ENCODE results near the gene TSPAN16.
"Not testable (repeated sequence)": the region's sequence is repeated elsewhere in the genome, so short reads cannot be mapped to it uniquely, and the experiment has no call there.

TSPAN16 gene

GRCh38 chr19:11345122-11345803, 49.3 kb downstream of the TSPAN16 start:
- DNase-seq (ENCODE audit: low read depth) = no peak

GRCh38 chr19:11346104-11346940, 50.4 kb downstream of the TSPAN16 start, which contains the start of the genes CCDC159 and TMEM205:
TSS of gene CCDC159 (plus strand) at chr19:11346519. CDS start at chr19:11346607, 88 bp downstream.
TSS of gene TMEM205 (minus strand) at chr19:11346268. CDS start at chr19:11345619, 649 bp downstream.
- peak; percentile 96 for DNase-seq (ENCODE audit: low read depth)

DNA sequence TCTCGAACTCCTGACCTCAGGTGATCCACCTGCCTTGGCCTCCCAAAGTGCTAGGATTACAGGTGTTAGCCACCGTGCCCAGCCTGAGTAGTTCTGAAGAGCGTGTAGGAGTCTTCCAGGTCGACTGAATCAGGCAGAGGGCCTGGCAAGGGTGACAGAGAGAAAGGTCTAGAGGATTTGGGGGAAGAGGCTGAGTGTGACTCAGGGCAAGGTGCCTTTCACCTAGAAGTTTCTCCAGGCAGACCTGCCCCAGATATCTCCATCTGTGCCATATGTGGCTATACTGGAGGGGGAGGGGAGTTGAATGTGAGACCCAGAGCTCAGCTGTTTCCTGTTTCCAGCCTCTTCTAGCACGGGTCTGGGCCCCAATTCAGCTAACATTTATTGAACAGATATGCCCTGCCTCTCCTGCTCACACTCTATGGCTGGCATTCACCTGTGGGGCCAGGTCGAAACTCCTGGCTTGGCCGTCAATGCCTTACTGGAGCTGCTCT, 51.6 kb downstream of the TSPAN16 start:
- no peak for DNase-seq (ENCODE audit: low read depth)

DNA sequence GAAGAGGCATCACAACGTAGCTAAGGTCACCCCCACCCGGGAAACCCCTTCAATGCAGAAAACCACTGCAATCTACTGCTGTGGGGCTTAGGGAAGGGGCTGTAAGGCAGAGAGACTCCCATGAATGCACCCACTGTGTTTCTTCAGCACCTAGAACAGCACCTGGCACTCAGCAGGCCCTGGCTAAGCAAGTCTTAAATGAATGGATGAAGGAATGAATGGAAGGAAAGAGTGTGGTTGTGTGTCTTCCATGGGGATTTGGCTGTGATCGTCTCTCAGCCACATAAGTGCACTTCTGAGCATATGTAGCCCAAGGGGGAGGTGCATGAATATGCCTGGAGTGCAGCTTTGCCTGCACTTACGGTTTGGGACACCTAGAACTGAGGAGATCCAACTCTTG, 53.2 kb downstream of the TSPAN16 start:
- no peak for DNase-seq (ENCODE audit: low read depth)

DNA sequence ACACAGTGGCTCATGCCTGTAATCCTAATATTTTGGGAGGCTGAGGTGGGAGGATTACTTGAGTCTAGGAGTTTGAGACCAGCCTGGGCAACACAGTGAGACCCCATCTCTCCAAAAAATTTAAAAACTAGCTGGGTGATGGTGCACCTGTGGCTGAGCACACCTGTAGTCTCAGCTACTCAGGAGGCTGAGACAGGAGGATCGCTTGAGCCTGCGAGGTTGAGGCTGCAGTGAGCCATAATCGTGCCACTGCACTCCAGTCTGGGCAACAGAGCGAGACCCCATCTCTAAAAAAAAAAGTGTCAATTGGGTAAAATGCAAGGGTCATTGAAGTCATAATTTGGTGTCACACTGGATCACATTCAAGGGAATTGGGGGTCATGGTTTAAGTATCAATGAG, 58.1 kb downstream of the TSPAN16 start:
- DNase-seq (ENCODE audit: low read depth) = not testable (repeated sequence)

GRCh38 chr19:11355160-11356073, 59.5 kb downstream of the TSPAN16 start, which contains the start of gene PLPPR2:
TSS of gene PLPPR2 (plus strand) at chr19:11355432. CDS start at chr19:11357674, 2,242 bp downstream.
- DNase-seq (ENCODE audit: low read depth) = peak; percentile 39

DNA sequence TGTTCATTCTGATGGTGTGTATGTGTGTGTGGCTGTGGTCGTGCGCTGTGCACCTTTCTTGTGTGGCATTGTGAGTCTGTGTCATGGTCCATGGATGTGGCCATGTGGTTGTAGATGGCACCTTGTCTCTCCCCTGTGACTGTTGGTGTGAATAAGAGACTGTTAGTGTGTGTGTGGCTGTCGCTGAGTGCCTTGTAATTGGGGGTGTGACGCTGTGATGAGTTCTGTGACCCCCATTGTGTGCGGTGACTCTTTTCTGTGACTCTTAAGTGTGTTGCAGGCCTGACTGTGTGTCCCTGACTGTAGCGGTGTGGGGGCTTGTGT, 60.1 kb downstream of the TSPAN16 start:
- DNase-seq (ENCODE audit: low read depth) = no peak

GRCh38 chr19:11356676-11357550, 61.0 kb downstream of the TSPAN16 start:
- DNase-seq (ENCODE audit: low read depth) = no peak

- no peak for DNase-seq (ENCODE audit: low read depth)
These were observed 63.5 kb downstream of the TSPAN16 start for GRCh38 chr19:11359421-11359820.

DNA sequence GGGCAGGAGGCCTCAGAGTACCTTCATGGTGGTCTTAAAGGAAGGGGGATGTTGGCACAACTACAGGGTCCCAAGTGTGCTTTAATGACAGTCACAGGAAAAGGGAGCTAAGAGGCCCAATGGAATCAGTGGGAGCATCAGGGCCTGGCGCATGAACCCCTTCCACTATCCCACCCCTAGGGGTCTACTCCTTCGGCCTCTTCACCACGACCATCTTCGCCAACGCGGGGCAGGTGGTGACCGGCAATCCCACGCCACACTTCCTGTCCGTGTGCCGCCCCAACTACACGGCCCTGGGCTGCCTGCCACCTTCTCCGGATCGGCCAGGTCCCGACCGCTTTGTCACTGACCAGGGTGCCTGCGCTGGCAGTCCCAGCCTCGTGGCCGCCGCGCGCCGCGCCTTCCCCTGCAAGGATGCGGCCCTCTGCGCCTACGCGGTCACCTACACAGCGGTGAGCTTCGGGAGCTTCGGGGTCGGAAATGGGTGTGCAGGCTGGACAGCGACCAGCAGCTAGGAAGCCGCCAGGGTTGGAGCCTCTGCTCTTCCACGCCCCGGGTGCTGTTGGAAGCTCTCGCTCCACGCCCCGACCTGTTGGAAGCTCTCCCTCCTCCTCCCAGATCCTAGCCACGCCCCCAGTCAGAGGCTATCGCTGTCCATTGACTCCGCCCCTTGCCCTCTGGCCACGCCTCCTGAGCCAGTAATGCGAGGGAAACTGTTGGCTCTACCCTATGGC, 65.2 kb downstream of the TSPAN16 start:
- no peak for DNase-seq (ENCODE audit: low read depth)

- DNase-seq (ENCODE audit: low read depth) = no peak
These were observed 66.1 kb downstream of the TSPAN16 start for GRCh38 chr19:11361771-11362731.

DNA sequence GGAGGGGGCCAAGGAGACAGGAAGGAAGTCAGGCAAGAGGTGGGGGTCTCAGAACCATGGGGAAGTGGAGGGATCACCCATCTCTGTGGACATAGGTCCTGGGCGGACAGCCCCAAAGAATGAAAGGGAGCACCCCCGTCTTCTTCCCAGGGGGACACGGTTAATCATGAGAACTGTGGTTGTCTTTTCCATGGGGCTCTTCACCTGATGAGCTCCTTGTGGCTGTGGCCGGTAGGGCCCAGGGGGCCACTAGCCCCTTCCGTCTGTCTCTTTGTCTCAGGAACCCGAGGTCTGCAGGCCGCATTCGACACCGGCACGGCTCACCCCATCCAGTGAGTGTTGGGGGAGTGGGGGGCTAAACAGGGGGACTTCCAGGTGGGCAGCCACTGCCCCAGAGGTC, 67.9 kb downstream of the TSPAN16 start:
- no peak for DNase-seq (ENCODE audit: low read depth)

DNA sequence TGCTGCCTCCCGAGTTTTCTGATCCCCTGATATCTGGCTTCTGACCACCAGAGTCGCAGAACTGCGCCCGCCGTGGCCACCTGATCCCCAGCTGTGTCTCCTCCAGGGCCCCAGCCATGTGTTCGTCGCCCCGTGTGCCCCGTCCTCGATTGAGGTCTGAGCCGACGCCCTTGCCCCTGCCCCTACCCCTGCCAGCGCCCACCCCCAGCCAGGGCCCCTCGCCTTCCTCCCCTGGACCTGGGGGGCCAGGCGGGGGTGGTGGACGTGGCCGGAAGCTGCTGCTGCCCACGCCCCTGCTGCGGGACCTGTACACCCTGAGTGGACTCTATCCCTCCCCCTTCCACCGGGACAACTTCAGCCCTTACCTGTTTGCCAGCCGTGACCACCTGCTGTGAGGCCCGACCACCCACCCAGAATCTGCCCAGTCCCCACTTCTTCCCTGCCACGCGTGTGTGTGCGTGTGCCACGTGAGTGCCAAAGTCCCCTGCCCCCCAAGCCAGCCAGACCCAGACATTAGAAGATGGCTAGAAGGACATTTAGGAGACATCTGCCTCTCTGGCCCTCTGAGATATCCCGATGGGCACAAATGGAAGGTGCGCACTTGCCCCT, 68.4 kb downstream of the TSPAN16 start:
- no peak for DNase-seq (ENCODE audit: low read depth)

DNA sequence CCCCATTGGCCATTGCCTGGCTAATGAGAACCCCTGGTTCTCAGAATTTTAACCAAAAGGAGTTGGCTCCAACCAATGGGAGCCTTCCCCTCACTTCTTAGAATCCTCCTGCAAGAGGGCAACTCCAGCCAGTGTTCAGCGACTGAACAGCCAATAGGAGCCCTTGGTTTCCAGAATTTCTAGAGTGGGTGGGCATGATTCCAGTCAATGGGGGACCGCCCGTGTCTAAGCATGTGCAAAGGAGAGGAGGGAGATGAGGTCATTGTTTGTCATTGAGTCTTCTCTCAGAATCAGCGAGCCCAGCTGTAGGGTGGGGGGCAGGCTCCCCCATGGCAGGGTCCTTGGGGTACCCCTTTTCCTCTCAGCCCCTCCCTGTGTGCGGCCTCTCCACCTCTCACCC, 69.0 kb downstream of the TSPAN16 start:
- DNase-seq (ENCODE audit: low read depth) = no peak

Measured in GM04503 (cell line).